ENCODE data around the gene ZFYVE26.
A peak's percentile ranks its signal among the peaks of the same experiment; 100 is the strongest.
"Not testable (repeated sequence)": the region's sequence is repeated elsewhere in the genome, so short reads cannot be mapped to it uniquely, and the experiment has no call there.

ZFYVE26 gene

GRCh38 chr14:67718265-67718664, 98.1 kb downstream of the ZFYVE26 start:
- H3K27me3 ChIP-seq (ENCODE audit: insufficient read depth, insufficient read length): no peaks in the 10 kb centered on the region
- DNase-seq (ENCODE audit: low read depth, low spot score): no peak
- TF ChIP-seq SUZ12 (IDR thresholded peaks at IDR 0.05; ENCODE audit: extremely low read depth, insufficient read depth, insufficient read length) (no peak), ZNF274 (IDR thresholded peaks at IDR 0.05; ENCODE audit: low read depth, low read length) (no peak), YY1 (IDR thresholded peaks at IDR 0.05; ENCODE audit: insufficient read depth, insufficient read length) (no peak)
- H3K9ac ChIP-seq (ENCODE audit: insufficient read length, low read depth): no peak overlapping the region
- no peak overlapping the region for H3K4me3 ChIP-seq (ENCODE audit: insufficient read length, low read depth)
- H3K36me3 ChIP-seq (ENCODE audit: insufficient read depth, insufficient read length, low read length): no peaks in the 10 kb centered on the region
- H3K9me3 ChIP-seq (ENCODE audit: insufficient read depth, low read length): no peaks in the 10 kb centered on the region
- no peaks in the 10 kb centered on the region for H3K4me1 ChIP-seq (ENCODE audit: insufficient read depth, insufficient read length)

GRCh38 chr14:67717048-67717447, 99.3 kb downstream of the ZFYVE26 start:
- 0 out of 2 replicates have a peak, but pooled peaks cover 2% of the 10 kb centered on the region for H3K9me3 ChIP-seq (ENCODE audit: insufficient read depth, low read length)
- no peaks in the 10 kb centered on the region for H3K27me3 ChIP-seq (ENCODE audit: insufficient read depth, insufficient read length)
- TF ChIP-seq ZNF274 (IDR thresholded peaks at IDR 0.05; ENCODE audit: low read depth, low read length) (no peak), SUZ12 (IDR thresholded peaks at IDR 0.05; ENCODE audit: extremely low read depth, insufficient read depth, insufficient read length) (no peak), YY1 (IDR thresholded peaks at IDR 0.05; ENCODE audit: insufficient read depth, insufficient read length) (no peak)

GRCh38 chr14:67710209-67710608, 106.2 kb downstream of the ZFYVE26 start:
- no peak for DNase-seq (ENCODE audit: low read depth, low spot score)
- TF ChIP-seq ZNF274 (IDR thresholded peaks at IDR 0.05; ENCODE audit: low read depth, low read length): no peak
- TF ChIP-seq YY1 (IDR thresholded peaks at IDR 0.05; ENCODE audit: insufficient read depth, insufficient read length): no peak
- TF ChIP-seq SUZ12 (IDR thresholded peaks at IDR 0.05; ENCODE audit: extremely low read depth, insufficient read depth, insufficient read length): no peak
- Histone ChIP-seq H3K27me3 (ENCODE audit: insufficient read depth, insufficient read length) (no peaks in the 10 kb centered on the region), H3K36me3 (ENCODE audit: insufficient read depth, insufficient read length, low read length) (no peaks in the 10 kb centered on the region), H3K9me3 (ENCODE audit: insufficient read depth, low read length) (peaks cover 46% of the 10 kb centered on the region), H3K4me1 (ENCODE audit: insufficient read depth, insufficient read length) (no peaks in the 10 kb centered on the region), H3K9ac (ENCODE audit: insufficient read length, low read depth) (no peak overlapping the region), H3K4me3 (ENCODE audit: insufficient read length, low read depth) (no peak overlapping the region)

More at GRCh38 chr14:67717048-67717447, 99.3 kb downstream of the ZFYVE26 start:
- no peak for DNase-seq (ENCODE audit: low read depth, low spot score)
- no peaks in the 10 kb centered on the region for H3K36me3 ChIP-seq (ENCODE audit: insufficient read depth, insufficient read length, low read length)
- H3K4me1 ChIP-seq (ENCODE audit: insufficient read depth, insufficient read length): no peaks in the 10 kb centered on the region
- no peak overlapping the region for H3K4me3 ChIP-seq (ENCODE audit: insufficient read length, low read depth)
- no peak overlapping the region for H3K9ac ChIP-seq (ENCODE audit: insufficient read length, low read depth)

GRCh38 chr14:67709796-67710195, 106.6 kb downstream of the ZFYVE26 start:
- not testable (repeated sequence) for H3K36me3 ChIP-seq (ENCODE audit: insufficient read depth, insufficient read length, low read length)

GRCh38 chr14:67709346-67709745, 107.0 kb downstream of the ZFYVE26 start:
- H3K9me3 ChIP-seq (ENCODE audit: insufficient read depth, low read length): peaks cover 46% of the 10 kb centered on the region
- H3K27me3 ChIP-seq (ENCODE audit: insufficient read depth, insufficient read length); H3K36me3 ChIP-seq (ENCODE audit: insufficient read depth, insufficient read length, low read length); H3K4me3 ChIP-seq (ENCODE audit: insufficient read length, low read depth); H3K4me1 ChIP-seq (ENCODE audit: insufficient read depth, insufficient read length); DNase-seq (ENCODE audit: low read depth, low spot score); H3K9ac ChIP-seq (ENCODE audit: insufficient read length, low read depth): not testable (repeated sequence)

More at GRCh38 chr14:67709796-67710195, 106.6 kb downstream of the ZFYVE26 start:
- not testable (repeated sequence) for DNase-seq (ENCODE audit: low read depth, low spot score); H3K27me3 ChIP-seq (ENCODE audit: insufficient read depth, insufficient read length); H3K4me1 ChIP-seq (ENCODE audit: insufficient read depth, insufficient read length); H3K4me3 ChIP-seq (ENCODE audit: insufficient read length, low read depth); H3K9ac ChIP-seq (ENCODE audit: insufficient read length, low read depth)
- peaks cover 46% of the 10 kb centered on the region for H3K9me3 ChIP-seq (ENCODE audit: insufficient read depth, low read length)

- no peak for DNase-seq (ENCODE audit: low read depth, low spot score)
- H3K4me1 ChIP-seq (ENCODE audit: insufficient read depth, insufficient read length): no peaks in the 10 kb centered on the region
Observed at GRCh38 chr14:67705211-67705610, 111.2 kb downstream of the ZFYVE26 start.

GRCh38 chr14:67704484-67705089, 111.8 kb downstream of the ZFYVE26 start:
- Histone ChIP-seq H3K36me3 (ENCODE audit: insufficient read depth, insufficient read length, low read length) (no peaks in the 10 kb centered on the region), H3K4me3 (ENCODE audit: insufficient read length, low read depth) (no peak overlapping the region), H3K4me1 (ENCODE audit: insufficient read depth, insufficient read length) (no peaks in the 10 kb centered on the region), H3K9me3 (ENCODE audit: insufficient read depth, low read length) (peaks cover 21% of the 10 kb centered on the region), H3K9ac (ENCODE audit: insufficient read length, low read depth) (no peak overlapping the region), H3K27me3 (ENCODE audit: insufficient read depth, insufficient read length) (no peaks in the 10 kb centered on the region)
- peak; percentile 48 for DNase-seq (ENCODE audit: low read depth, low spot score)
- TF ChIP-seq SUZ12 (IDR thresholded peaks at IDR 0.05; ENCODE audit: extremely low read depth, insufficient read depth, insufficient read length) (no peak), YY1 (IDR thresholded peaks at IDR 0.05; ENCODE audit: insufficient read depth, insufficient read length) (no peak), ZNF274 (IDR thresholded peaks at IDR 0.05; ENCODE audit: low read depth, low read length) (no peak)

More at GRCh38 chr14:67705211-67705610, 111.2 kb downstream of the ZFYVE26 start:
- no peak overlapping the region for H3K9ac ChIP-seq (ENCODE audit: insufficient read length, low read depth)
- no peaks in the 10 kb centered on the region for H3K27me3 ChIP-seq (ENCODE audit: insufficient read depth, insufficient read length)
- H3K36me3 ChIP-seq (ENCODE audit: insufficient read depth, insufficient read length, low read length): no peaks in the 10 kb centered on the region
- H3K4me3 ChIP-seq (ENCODE audit: insufficient read length, low read depth): no peak overlapping the region
- no peak for TF ChIP-seq SUZ12 (IDR thresholded peaks at IDR 0.05; ENCODE audit: extremely low read depth, insufficient read depth, insufficient read length)
- TF ChIP-seq YY1 (IDR thresholded peaks at IDR 0.05; ENCODE audit: insufficient read depth, insufficient read length): no peak
- no peak for TF ChIP-seq ZNF274 (IDR thresholded peaks at IDR 0.05; ENCODE audit: low read depth, low read length)
- peaks cover 27% of the 10 kb centered on the region for H3K9me3 ChIP-seq (ENCODE audit: insufficient read depth, low read length)

- no peak overlapping the region for H3K9ac ChIP-seq (ENCODE audit: insufficient read length, low read depth)
- TF ChIP-seq ZNF274 (IDR thresholded peaks at IDR 0.05; ENCODE audit: low read depth, low read length) (no peak), SUZ12 (IDR thresholded peaks at IDR 0.05; ENCODE audit: extremely low read depth, insufficient read depth, insufficient read length) (no peak), YY1 (IDR thresholded peaks at IDR 0.05; ENCODE audit: insufficient read depth, insufficient read length) (no peak)
- no peaks in the 10 kb centered on the region for H3K27me3 ChIP-seq (ENCODE audit: insufficient read depth, insufficient read length)
- H3K36me3 ChIP-seq (ENCODE audit: insufficient read depth, insufficient read length, low read length): no peaks in the 10 kb centered on the region
- H3K4me3 ChIP-seq (ENCODE audit: insufficient read length, low read depth): no peak overlapping the region
- H3K4me1 ChIP-seq (ENCODE audit: insufficient read depth, insufficient read length): no peaks in the 10 kb centered on the region
- peaks cover 15% of the 10 kb centered on the region for H3K9me3 ChIP-seq (ENCODE audit: insufficient read depth, low read length)
- DNase-seq (ENCODE audit: low read depth, low spot score): no peak
Observed at GRCh38 chr14:67703997-67704396, 112.4 kb downstream of the ZFYVE26 start.

- not testable (repeated sequence) for H3K9ac ChIP-seq (ENCODE audit: insufficient read length, low read depth); DNase-seq (ENCODE audit: low read depth, low spot score); H3K36me3 ChIP-seq (ENCODE audit: insufficient read depth, insufficient read length, low read length); H3K4me1 ChIP-seq (ENCODE audit: insufficient read depth, insufficient read length); H3K9me3 ChIP-seq (ENCODE audit: insufficient read depth, low read length); H3K4me3 ChIP-seq (ENCODE audit: insufficient read length, low read depth); H3K27me3 ChIP-seq (ENCODE audit: insufficient read depth, insufficient read length)
Observed at GRCh38 chr14:67701492-67701891, 114.9 kb downstream of the ZFYVE26 start, which contains the start of gene RDH12. RDH12 (plus strand) TSS chr14:67701886; CDS start chr14:67722643, 20,757 bp downstream.
